ENCODE measurements around the gene ZNF385B. TPM values are rescaled to one million over a fixed set of nuclear protein-coding genes. Genes with fewer than 3 reads are reported as not detected.
A peak's percentile ranks its signal among the peaks of the same experiment; 100 is the strongest.

The ZNF385B gene
- total RNA-seq, 4 donors from 2014 or later: 9.7 to 24.9 (median 11.4) TPM

DNA sequence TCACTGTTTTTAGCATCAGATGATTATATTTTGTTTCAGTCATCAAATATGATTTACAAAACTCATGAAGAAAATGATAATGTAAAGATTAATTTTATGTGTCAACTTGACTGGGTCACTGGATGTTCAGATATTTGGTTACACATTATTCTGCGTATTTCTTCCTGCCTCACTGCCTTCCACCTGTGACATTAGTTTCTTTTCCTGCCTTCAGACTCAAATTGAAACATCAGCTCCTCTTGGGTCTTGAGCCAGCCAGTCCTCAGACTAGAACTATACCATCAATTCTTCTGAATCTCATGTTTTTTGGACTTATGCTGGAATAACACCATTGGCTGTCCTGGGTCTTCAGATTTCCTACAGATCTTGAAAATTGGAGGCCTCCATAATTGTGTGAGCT, 96.7 kb downstream of the ZNF385B start:
- DNase-seq (no peak), ATAC-seq (no peak)
- intact Hi-C loops (cut with DNase I; ENCODE audit: low total_unique reads) (no loop called here), in situ Hi-C loops (cut with MboI; ENCODE audit: low sequenced_read_pairs in 4 of 4) (loop anchor here in 1 of 4 donors (25.0 kb wide), 1 partner anchor 527 kb away; no protein-coding TSS in a partner anchor)
- Histone ChIP-seq H3K27me3 (no peaks in the 10 kb centered on the region), H3K9me3 (no peaks in the 10 kb centered on the region), H3K36me3 (no peaks in the 10 kb centered on the region), H3K4me3 (no peak overlapping the region), H3K27ac (no peak overlapping the region), H3K4me1 (peaks cover under 1 to 13% of the 10 kb centered on the region in 2 donors)
- TF ChIP-seq POLR2A (IDR thresholded peaks at IDR 0.05): no peak
- TF ChIP-seq, protein P1, sequence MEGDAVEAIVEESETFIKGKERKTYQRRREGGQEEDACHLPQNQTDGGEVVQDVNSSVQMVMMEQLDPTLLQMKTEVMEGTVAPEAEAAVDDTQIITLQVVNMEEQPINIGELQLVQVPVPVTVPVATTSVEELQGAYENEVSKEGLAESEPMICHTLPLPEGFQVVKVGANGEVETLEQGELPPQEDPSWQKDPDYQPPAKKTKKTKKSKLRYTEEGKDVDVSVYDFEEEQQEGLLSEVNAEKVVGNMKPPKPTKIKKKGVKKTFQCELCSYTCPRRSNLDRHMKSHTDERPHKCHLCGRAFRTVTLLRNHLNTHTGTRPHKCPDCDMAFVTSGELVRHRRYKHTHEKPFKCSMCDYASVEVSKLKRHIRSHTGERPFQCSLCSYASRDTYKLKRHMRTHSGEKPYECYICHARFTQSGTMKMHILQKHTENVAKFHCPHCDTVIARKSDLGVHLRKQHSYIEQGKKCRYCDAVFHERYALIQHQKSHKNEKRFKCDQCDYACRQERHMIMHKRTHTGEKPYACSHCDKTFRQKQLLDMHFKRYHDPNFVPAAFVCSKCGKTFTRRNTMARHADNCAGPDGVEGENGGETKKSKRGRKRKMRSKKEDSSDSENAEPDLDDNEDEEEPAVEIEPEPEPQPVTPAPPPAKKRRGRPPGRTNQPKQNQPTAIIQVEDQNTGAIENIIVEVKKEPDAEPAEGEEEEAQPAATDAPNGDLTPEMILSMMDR (IDR thresholded peaks at IDR 0.05 in 4 of 5, conservative IDR thresholded peaks at IDR 0.05 in 1 of 5): no peak

GRCh38 chr2:179758636-179759035, 102.8 kb downstream of the ZNF385B start:
- no peak for ATAC-seq
- DNase-seq: no peak
- Histone ChIP-seq H3K27ac (no peak overlapping the region), H3K27me3 (no peaks in the 10 kb centered on the region), H3K4me3 (no peak overlapping the region), H3K9me3 (no peaks in the 10 kb centered on the region), H3K36me3 (no peaks in the 10 kb centered on the region), H3K4me1 (no peaks in the 10 kb centered on the region)
- intact Hi-C loops (cut with DNase I; ENCODE audit: low total_unique reads) (no loop called here), in situ Hi-C loops (cut with MboI; ENCODE audit: low sequenced_read_pairs in 4 of 4) (loop anchor here in 2 of 4 donors (10.0 to 25.0 kb wide), 2 partner anchors 334 to 521 kb away; no protein-coding TSS in a partner anchor)
- TF ChIP-seq, protein P1 (IDR thresholded peaks at IDR 0.05 in 4 of 5, conservative IDR thresholded peaks at IDR 0.05 in 1 of 5): no peak
- no peak for TF ChIP-seq POLR2A (IDR thresholded peaks at IDR 0.05)

DNA sequence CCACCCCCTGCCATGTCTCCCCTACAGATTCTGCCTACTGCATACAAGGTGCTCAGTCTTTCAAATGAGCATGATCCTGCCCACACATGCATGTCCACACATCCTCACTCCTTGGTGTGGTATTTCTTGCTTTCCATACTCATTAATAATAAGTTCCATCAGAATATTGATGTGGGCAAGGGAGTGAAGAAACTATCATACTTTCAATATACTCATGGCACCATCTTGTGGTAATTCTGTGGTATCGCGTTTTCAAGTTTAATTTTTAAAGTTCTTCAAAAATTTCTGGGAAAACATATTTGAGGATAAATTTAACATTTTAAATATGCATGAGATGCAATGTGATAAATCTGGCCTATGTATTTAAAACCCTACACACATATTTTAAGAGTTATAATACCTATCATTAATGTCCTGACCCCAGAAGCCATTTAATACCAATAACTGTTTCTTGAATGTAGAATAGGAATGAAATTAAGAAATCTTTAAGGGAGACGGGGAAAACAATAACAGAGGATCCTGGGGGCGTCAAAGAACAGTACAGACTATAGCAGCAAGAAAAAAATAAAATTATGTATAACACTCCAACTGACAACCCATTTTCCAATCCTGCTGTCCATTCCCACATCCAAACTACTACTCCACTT, 110.1 kb downstream of the ZNF385B start:
- DNase-seq (no peak), ATAC-seq (peak; percentile 30 to 55)
- in situ Hi-C loops (cut with MboI; ENCODE audit: low sequenced_read_pairs in 4 of 4) (loop anchor here (5.0 to 25.0 kb wide), 4 partner anchors 326 to 514 kb away; no protein-coding TSS in a partner anchor), intact Hi-C loops (cut with DNase I; ENCODE audit: low total_unique reads) (loop anchor here (1.0 kb wide), 2 partner anchors 329 to 340 kb away; no protein-coding TSS in a partner anchor)
- Histone ChIP-seq H3K27ac (no peak overlapping the region), H3K36me3 (no peaks in the 10 kb centered on the region), H3K4me3 (no peak overlapping the region), H3K4me1 (peaks cover 0 to 9% of the 10 kb centered on the region in 2 donors), H3K27me3 (no peaks in the 10 kb centered on the region), H3K9me3 (no peaks in the 10 kb centered on the region)
- TF ChIP-seq POLR2A (IDR thresholded peaks at IDR 0.05): no peak
- TF ChIP-seq, protein P1 (IDR thresholded peaks at IDR 0.05 in 4 of 5, conservative IDR thresholded peaks at IDR 0.05 in 1 of 5): peak; percentile 61 to 72 (median 64)

- H3K4me1 ChIP-seq: peaks cover 2 to 9% of the 10 kb centered on the region in 2 donors
- TF ChIP-seq, protein P1 (IDR thresholded peaks at IDR 0.05 in 4 of 5, conservative IDR thresholded peaks at IDR 0.05 in 1 of 5): no peak
- TF ChIP-seq POLR2A (IDR thresholded peaks at IDR 0.05): no peak
- H3K36me3 ChIP-seq: no peaks in the 10 kb centered on the region
- no peak for ATAC-seq
- in situ Hi-C loops (cut with MboI; ENCODE audit: low sequenced_read_pairs in 4 of 4) (no loop called here), intact Hi-C loops (cut with DNase I; ENCODE audit: low total_unique reads) (loop anchor here (10.0 kb wide), 1 partner anchor 524 kb away; no protein-coding TSS in a partner anchor)
- DNase-seq: no peak
- H3K27ac ChIP-seq: no peak overlapping the region
- H3K4me3 ChIP-seq: no peak overlapping the region
- H3K27me3 ChIP-seq: no peaks in the 10 kb centered on the region
- no peaks in the 10 kb centered on the region for H3K9me3 ChIP-seq
These were observed 112.2 kb downstream of the ZNF385B start for GRCh38 chr2:179749210-179749609.
